ENCODE data around the gene LAMA2.

LAMA2 gene

DNA sequence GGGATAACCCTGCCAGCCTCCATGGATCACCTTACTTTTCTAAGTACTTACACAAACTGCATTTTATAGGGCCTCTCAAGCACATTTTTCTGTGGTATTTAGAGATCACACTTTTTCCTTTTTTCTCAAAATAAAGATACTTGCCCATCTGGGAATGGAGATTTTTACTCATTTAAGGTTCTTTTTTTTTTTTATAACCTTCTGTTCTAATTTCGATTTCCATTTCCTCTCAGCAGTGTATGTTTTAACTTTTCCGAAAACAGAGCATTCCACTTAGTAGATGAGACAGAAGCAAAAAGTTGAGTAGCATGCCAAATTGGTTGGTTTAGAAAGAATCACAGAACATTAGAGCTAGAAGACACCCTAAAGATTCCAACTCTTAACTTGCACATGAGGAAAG lies 612.7 kb downstream of the LAMA2 start:
- H3K79me2 ChIP-seq (ENCODE audit: insufficient read depth, low read length), result no peaks in the 10 kb centered on the region
- no peak overlapping the region for H3K4me2 ChIP-seq (ENCODE audit: low read depth, low read length, poor library complexity, severe bottlenecking)
- peaks cover 21% of the 10 kb centered on the region for H3K4me1 ChIP-seq (ENCODE audit: insufficient read depth, low read length, poor library complexity, severe bottlenecking)
- H3K4me3 ChIP-seq (ENCODE audit: low read length, poor library complexity, severe bottlenecking), result no peak overlapping the region
- no peaks in the 10 kb centered on the region for H3K36me3 ChIP-seq (ENCODE audit: insufficient read depth, low read length)
- H3K9me3 ChIP-seq (ENCODE audit: insufficient read depth, low read depth, low read length), result no peaks in the 10 kb centered on the region
- H2AFZ ChIP-seq (ENCODE audit: low read length), result no peak overlapping the region
- H3K9ac ChIP-seq (ENCODE audit: low read depth, low read length, poor library complexity, severe bottlenecking), result no peak overlapping the region
- no peaks in the 10 kb centered on the region for H3F3A ChIP-seq (ENCODE audit: low read depth)
- H3K27me3 ChIP-seq (ENCODE audit: insufficient read depth, low read length, poor library complexity, severe bottlenecking), result no peaks in the 10 kb centered on the region
- TF ChIP-seq, protein P1, sequence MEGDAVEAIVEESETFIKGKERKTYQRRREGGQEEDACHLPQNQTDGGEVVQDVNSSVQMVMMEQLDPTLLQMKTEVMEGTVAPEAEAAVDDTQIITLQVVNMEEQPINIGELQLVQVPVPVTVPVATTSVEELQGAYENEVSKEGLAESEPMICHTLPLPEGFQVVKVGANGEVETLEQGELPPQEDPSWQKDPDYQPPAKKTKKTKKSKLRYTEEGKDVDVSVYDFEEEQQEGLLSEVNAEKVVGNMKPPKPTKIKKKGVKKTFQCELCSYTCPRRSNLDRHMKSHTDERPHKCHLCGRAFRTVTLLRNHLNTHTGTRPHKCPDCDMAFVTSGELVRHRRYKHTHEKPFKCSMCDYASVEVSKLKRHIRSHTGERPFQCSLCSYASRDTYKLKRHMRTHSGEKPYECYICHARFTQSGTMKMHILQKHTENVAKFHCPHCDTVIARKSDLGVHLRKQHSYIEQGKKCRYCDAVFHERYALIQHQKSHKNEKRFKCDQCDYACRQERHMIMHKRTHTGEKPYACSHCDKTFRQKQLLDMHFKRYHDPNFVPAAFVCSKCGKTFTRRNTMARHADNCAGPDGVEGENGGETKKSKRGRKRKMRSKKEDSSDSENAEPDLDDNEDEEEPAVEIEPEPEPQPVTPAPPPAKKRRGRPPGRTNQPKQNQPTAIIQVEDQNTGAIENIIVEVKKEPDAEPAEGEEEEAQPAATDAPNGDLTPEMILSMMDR (conservative IDR thresholded peaks at IDR 0.05; ENCODE audit: low read length), result no peak
- TF ChIP-seq EZH2phosphoT487 (IDR thresholded peaks at IDR 0.05; ENCODE audit: borderline replicate concordance), result no peak
- H4K20me1 ChIP-seq (ENCODE audit: insufficient read depth, low read length, poor library complexity, severe bottlenecking), result no peaks in the 10 kb centered on the region
- H3K9me2 ChIP-seq (replicated peaks; ENCODE audit: low read depth, low read length), result no peaks in the 10 kb centered on the region

DNA sequence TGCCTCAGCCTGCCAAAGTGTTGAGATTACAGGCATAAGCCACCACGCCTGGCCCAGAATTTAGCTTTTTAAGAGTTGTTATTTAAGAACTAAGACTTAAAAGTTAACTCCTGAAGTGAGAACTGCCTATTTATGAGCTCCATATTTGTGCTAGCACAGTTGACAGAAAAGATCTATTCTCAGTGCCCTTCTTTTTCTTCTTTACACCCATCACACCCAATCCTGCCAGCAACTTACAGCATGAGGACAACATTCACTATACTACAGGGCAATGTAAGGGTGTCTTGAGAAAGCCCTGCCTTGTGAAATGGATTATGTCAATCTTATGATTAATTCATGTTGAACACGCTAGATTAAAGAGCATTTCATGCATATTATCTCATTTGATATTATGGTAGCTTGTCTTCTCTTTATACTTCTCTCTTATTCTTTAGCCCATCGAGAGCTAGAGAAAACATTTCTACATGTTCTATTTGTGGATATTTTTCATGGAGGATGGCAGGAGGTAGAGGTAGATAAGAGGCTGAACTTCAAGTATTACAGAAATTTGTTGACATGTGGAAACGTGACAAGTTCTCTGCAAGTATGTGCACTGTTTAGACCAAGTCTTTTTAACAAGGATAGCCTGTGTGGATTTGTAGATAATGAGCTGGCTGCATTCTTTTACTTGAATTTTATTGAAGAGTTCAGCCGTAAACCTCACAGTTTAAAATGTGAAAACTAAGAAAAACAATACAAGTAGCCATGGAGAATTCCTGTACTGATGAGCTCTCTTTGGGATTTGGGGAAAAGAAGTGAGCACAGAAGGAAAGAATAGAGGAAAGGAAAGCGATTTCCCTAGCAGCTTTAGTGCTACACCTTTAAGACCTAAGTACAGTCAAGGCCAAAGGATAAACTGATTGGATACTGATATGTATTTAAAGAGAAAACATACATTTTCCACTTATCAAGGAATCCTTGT lies 614.8 kb downstream of the LAMA2 start:
- no peak overlapping the region for H3K4me2 ChIP-seq (ENCODE audit: low read depth, low read length, poor library complexity, severe bottlenecking)

DNA sequence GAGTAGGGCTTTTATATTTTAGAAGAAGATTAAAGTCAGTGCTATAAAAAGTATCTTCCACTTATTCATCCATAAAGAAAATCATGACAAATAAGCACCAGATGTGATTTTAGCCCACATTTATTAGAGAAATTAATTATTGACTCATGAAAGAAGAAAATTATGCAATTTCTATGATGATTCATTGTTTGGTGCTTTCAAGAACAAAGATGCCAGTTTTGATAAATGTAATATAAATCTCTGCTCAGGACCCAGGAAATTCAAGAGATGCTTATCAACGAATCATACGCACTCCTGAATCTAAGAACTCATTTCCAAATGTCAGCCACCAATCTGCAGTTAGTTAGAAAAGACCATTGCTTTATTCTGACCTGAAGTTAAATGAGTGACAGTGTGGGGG lies 615.6 kb downstream of the LAMA2 start:
- no peaks in the 10 kb centered on the region for H3K9me3 ChIP-seq (ENCODE audit: insufficient read depth, low read depth, low read length)
- no peak overlapping the region for H3K4me3 ChIP-seq (ENCODE audit: low read length, poor library complexity, severe bottlenecking)
- H3K4me2 ChIP-seq (ENCODE audit: low read depth, low read length, poor library complexity, severe bottlenecking), result no peak overlapping the region
- H3F3A ChIP-seq (ENCODE audit: low read depth), result no peaks in the 10 kb centered on the region
- H3K9me2 ChIP-seq (replicated peaks; ENCODE audit: low read depth, low read length), result no peaks in the 10 kb centered on the region
- no peak overlapping the region for H2AFZ ChIP-seq (ENCODE audit: low read length)
- H3K79me2 ChIP-seq (ENCODE audit: insufficient read depth, low read length), result no peaks in the 10 kb centered on the region
- H3K36me3 ChIP-seq (ENCODE audit: insufficient read depth, low read length), result no peaks in the 10 kb centered on the region
- H3K9ac ChIP-seq (ENCODE audit: low read depth, low read length, poor library complexity, severe bottlenecking), result no peak overlapping the region
- no peaks in the 10 kb centered on the region for H3K27me3 ChIP-seq (ENCODE audit: insufficient read depth, low read length, poor library complexity, severe bottlenecking)
- peaks cover 27% of the 10 kb centered on the region for H3K4me1 ChIP-seq (ENCODE audit: insufficient read depth, low read length, poor library complexity, severe bottlenecking)
- no peaks in the 10 kb centered on the region for H4K20me1 ChIP-seq (ENCODE audit: insufficient read depth, low read length, poor library complexity, severe bottlenecking)
- no peak for TF ChIP-seq EZH2phosphoT487 (IDR thresholded peaks at IDR 0.05; ENCODE audit: borderline replicate concordance)
- TF ChIP-seq, protein P1 (conservative IDR thresholded peaks at IDR 0.05; ENCODE audit: low read length), result no peak

More for the DNA sequence above, 614.8 kb downstream of the LAMA2 start:
- peaks cover 27% of the 10 kb centered on the region for H3K4me1 ChIP-seq (ENCODE audit: insufficient read depth, low read length, poor library complexity, severe bottlenecking)
- no peaks in the 10 kb centered on the region for H4K20me1 ChIP-seq (ENCODE audit: insufficient read depth, low read length, poor library complexity, severe bottlenecking)
- H3K36me3 ChIP-seq (ENCODE audit: insufficient read depth, low read length), result no peaks in the 10 kb centered on the region
- H3K27me3 ChIP-seq (ENCODE audit: insufficient read depth, low read length, poor library complexity, severe bottlenecking), result no peaks in the 10 kb centered on the region
- H3K79me2 ChIP-seq (ENCODE audit: insufficient read depth, low read length), result no peaks in the 10 kb centered on the region
- TF ChIP-seq, protein P1 (conservative IDR thresholded peaks at IDR 0.05; ENCODE audit: low read length), result no peak
- no peak for TF ChIP-seq EZH2phosphoT487 (IDR thresholded peaks at IDR 0.05; ENCODE audit: borderline replicate concordance)
- H3K4me3 ChIP-seq (ENCODE audit: low read length, poor library complexity, severe bottlenecking), result no peak overlapping the region
- no peak overlapping the region for H3K9ac ChIP-seq (ENCODE audit: low read depth, low read length, poor library complexity, severe bottlenecking)
- H3K9me3 ChIP-seq (ENCODE audit: insufficient read depth, low read depth, low read length), result no peaks in the 10 kb centered on the region
- H3F3A ChIP-seq (ENCODE audit: low read depth), result no peaks in the 10 kb centered on the region
- no peaks in the 10 kb centered on the region for H3K9me2 ChIP-seq (replicated peaks; ENCODE audit: low read depth, low read length)
- H2AFZ ChIP-seq (ENCODE audit: low read length), result no peak overlapping the region
